Left ventricle myocardium superior (tissue), 1 donor: Measurements from ENCODE around the gene TXNDC11. TPM values are rescaled to one million over a fixed set of nuclear protein-coding genes. Genes with fewer than 3 reads are reported as not detected.

Experiments used
- ATAC-seq: fragments of 200-7000 bp; cut with Tn5 transposase; one replicate; pipeline ENCODE4 v1.9.1; 2020; ENCODE audit warnings: mild to moderate bottlenecking, moderate library complexity
- DNase-seq: peaks from one replicate; pipeline ENCODE4 v3.0.0-alpha.2; 2020
- intact Hi-C: fragments of 100-400 bp; cut with micrococcal nuclease; formaldehyde crosslinking; loops from one replicate; pipeline ENCODE4 v1.11.0; 2022
- total RNA-seq: library from RNA; stranded (reverse); fragmentation: NEBNext Ultra II Directional; extraction: Animal tissue kit (Norgen Biotek cat#: 25700); gene quantifications from one replicate; pipeline ENCODE4 v1.2.1, GENCODE V29; 2021
- donor health status: DM: no; HTN: yes; CAD: no; lungs with severe emphysema.

TXNDC11 gene
- total RNA-seq, 1 donor from 2014 or later, result 20.8 TPM

- peak; percentile 43 for ATAC-seq
- no peak for DNase-seq
- intact Hi-C loops, result loop anchor here (5.0 to 10.0 kb wide), 2 partner anchors 96 to 234 kb away; no protein-coding TSS in a partner anchor
Observed at GRCh38 chr16:11640987-11641817, 101.5 kb downstream of the TXNDC11 start.

- peak; percentile 87 for DNase-seq
- intact Hi-C loops, result loop anchor here (5.0 to 10.0 kb wide), 2 partner anchors 95 to 233 kb away; no protein-coding TSS in a partner anchor
- peak; percentile 94 for ATAC-seq
Observed at GRCh38 chr16:11639925-11640899, 102.4 kb downstream of the TXNDC11 start.

- no peak for DNase-seq
- ATAC-seq, result no peak
- intact Hi-C loops, result no loop called here
Observed at GRCh38 chr16:11639008-11639562, 103.6 kb downstream of the TXNDC11 start.

DNA sequence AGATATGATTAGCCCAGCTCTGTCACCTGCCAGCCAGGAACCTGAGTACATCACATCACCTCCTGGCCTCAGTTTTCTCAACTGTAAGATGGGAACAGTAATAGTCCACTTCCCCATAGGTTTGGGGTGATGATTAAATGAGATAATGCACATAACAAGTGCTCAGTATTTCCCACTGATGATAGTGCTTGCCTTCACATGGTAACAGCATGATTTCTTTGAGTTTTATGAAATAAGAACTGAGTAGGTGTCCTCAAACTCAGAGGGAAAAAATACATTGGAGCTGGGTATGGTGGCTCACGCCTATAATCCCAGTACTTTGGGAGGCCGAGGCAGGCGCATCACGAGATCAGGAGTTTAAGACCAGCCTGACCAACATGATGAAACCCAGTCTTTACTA, 104.5 kb downstream of the TXNDC11 start:
- ATAC-seq, result no peak
- intact Hi-C loops, result no loop called here
- DNase-seq, result no peak

- intact Hi-C loops, result no loop called here
- DNase-seq (no peak), ATAC-seq (no peak)
Observed at GRCh38 chr16:11637320-11637719, 105.3 kb downstream of the TXNDC11 start.

DNA sequence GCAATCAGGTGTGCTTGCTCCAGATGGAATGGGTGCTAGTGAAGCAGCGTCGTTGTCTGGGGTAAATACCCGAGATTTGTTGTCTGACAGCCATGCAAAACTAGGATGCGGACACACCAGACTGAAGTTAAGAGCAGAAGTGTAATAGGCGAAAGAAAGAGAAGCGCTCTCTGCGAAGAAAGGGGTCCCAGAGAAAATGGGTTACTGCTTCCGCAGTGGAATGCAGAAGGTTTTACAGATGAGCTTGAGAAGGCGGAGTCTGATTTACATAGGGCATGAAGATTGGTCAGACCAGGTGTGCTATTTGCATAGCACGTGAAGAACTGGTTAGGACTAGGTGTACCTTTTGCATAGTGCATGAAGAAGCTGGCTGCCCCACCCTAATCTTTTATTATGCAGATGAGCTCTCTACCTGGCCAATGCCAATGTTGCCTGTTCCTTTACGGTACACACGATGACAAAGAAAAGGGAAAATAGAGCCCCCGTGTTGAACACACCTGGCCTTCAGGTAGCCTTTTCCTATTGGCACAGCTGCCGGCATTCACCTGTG, 106.4 kb downstream of the TXNDC11 start:
- intact Hi-C loops, result no loop called here
- no peak for DNase-seq
- ATAC-seq, result no peak

GRCh38 chr16:11635679-11636171, 106.9 kb downstream of the TXNDC11 start:
- intact Hi-C loops, result no loop called here
- no peak for DNase-seq

DNA sequence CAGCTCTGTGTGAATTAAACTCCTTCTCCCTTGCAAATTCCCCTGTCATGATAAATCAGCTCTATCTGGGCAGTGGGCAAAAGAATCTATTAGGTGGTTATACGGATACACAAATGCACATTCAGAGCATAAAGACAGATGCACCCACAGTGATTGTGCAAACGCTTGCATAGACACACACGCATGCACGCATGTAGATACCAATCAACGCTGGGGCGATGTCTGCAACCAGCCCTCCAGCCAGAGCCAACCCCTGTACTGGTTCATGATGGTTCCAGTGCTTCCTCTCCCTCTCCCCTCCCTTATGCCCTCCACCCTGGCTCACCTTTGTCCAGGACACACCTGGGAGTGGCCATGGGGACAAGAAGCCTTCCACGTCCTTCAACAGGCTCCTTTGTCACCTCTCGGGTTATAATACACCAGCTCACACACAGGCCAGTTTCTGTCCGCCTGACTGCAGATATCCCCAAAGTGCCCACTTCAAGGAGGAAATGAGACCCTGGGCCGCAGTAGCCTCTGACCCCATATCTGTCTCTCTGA, 107.5 kb downstream of the TXNDC11 start:
- no peak for ATAC-seq
- intact Hi-C loops, result no loop called here

More at GRCh38 chr16:11635679-11636171, 106.9 kb downstream of the TXNDC11 start:
- no peak for ATAC-seq

GRCh38 chr16:11634312-11634711, 108.3 kb downstream of the TXNDC11 start:
- DNase-seq, result no peak
- ATAC-seq, result no peak
- intact Hi-C loops, result no loop called here

More for the DNA sequence above, 107.5 kb downstream of the TXNDC11 start:
- DNase-seq, result no peak

GRCh38 chr16:11633113-11633512, 109.5 kb downstream of the TXNDC11 start:
- intact Hi-C loops, result no loop called here
- ATAC-seq (no peak), DNase-seq (no peak)

GRCh38 chr16:11632455-11632939, 110.2 kb downstream of the TXNDC11 start:
- ATAC-seq, result peak; percentile 55
- intact Hi-C loops, result no loop called here
- peak; percentile 60 for DNase-seq

- DNase-seq, result no peak
- intact Hi-C loops, result no loop called here
- no peak for ATAC-seq
Observed at GRCh38 chr16:11631214-11631613, 111.4 kb downstream of the TXNDC11 start.

GRCh38 chr16:11630768-11631056, 111.9 kb downstream of the TXNDC11 start:
- ATAC-seq (no peak), DNase-seq (no peak)
- intact Hi-C loops, result no loop called here

DNA sequence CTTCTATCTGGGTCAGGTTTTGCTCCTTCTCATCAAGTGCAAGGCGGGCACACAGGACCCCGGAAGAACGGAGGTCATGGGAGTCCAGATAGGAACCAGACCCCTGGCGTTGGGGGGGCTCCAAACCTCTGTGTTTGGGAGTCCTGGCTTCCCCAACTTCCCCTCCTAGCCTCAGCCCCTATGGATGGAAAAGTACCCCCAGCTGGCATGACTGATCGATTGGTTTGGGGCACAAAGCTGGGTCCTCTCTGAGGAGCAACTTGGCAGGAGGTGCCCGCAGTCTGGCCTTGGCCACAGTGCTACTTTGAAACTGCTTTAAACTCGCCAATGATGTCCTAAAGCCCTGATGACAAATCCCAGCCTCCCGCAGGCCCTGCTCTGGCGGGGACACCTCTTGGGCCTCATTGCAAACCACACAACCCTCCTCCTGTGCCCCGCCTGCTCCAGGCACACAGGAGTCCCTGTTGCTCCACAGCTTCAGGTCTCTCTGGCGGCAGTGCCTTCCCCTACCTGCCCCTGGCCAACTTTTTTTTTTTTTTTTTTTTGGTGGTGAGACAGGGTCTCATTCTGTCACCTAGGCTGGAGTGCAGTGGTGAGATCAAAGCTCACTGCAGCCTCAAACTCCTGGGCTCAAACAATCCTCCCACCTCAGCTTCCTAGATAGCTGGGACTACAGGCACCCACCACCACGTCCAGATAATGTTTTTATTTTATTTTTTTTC, 112.5 kb downstream of the TXNDC11 start:
- DNase-seq (no peak), ATAC-seq (no peak)
- intact Hi-C loops, result no loop called here
